Activated CD4-positive, alpha-beta T cell treated with anti-CD3 and anti-CD28 coated beads for 24 hours (primary cell): Measurements from ENCODE around the gene TMEM204.
"Not testable (repeated sequence)": the region's sequence is repeated elsewhere in the genome, so short reads cannot be mapped to it uniquely, and the experiment has no call there.

Source experiments
- DNase-seq, 2 donors: peaks; one replicate each; pipeline ENCODE4 v3.0.0-alpha.2; 2020; ENCODE audit warnings: low read depth in 2 of 2

TMEM204 gene

DNA sequence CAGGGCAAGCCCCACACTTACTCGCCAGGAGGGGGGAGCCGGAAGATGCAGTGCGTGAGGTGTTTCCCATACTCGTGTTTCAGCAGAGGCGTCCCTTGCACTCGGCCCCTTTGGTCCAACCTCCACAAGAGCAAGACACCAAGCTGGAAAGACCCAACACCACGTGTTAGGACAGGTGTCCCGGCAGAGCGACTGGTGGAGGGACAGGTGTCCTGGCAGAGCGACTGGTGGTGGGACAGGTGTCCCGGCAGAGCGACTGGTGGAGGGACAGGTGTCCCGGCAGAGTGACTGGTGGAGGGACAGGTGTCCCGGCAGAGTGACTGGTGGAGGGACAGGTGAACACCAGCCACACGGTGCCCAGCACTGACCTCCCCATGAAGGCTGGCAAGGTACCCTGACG is 59.0 kb downstream of the TMEM204 start:
- no peak for DNase-seq

DNA sequence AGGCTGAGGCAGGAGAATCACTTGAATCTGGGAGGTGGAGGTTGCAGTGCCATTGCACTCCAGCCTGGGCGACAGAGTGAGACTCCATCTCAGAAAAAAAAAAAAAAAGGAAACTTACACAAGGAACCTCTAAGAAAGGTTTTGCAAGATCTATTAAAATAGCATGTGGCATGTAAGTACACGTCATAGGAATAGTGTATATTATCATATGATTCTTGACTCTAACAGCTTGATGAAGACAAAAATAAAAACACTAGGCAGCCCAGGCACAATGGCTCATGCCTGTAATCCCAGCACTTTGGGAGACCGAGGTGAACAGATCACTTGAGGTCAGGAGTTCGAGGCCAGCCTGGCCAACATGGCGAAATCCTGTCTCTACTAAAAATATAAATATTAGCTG is 62.0 kb downstream of the TMEM204 start:
- not testable (repeated sequence) for DNase-seq

DNA sequence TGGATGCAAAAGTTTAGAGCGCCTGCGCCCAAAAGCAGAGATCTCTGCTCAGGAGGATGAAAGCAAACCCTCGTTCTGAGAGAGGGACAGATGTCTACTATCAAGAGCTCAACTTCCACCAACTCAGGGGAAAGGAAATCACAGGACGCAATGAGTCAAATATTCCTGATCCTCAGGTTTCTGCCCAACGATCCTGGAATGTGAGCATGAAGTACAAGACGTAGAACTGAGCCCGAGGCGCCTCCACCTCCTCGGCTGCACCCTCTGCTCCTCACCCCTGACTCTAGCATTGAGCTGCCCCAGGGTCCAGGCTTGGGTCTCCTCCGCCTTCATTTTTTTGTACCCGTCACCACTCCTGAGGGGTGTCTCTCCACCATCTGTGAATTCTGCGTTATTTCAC is 63.0 kb downstream of the TMEM204 start:
- DNase-seq, result no peak

DNA sequence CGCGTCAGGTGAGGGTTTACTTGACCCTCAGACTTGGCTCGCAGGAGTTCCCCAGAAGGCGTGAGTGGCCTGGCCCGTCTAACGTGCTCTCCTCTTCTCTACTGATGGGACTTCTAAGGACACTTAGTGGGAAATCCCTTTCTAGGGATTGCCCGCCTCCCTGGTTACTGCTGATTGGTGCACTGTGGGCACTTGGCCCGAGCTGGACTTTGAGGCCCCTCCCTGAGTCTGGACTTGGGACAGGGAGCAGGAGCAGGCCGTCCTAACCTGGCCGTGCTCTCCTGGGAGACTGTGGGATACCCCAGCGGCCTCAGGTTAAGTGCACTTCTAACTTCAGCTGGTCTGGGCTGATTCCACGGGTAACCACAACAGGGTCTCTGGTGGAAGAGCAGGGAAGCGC is 63.7 kb downstream of the TMEM204 start:
- DNase-seq, result no peak

DNA sequence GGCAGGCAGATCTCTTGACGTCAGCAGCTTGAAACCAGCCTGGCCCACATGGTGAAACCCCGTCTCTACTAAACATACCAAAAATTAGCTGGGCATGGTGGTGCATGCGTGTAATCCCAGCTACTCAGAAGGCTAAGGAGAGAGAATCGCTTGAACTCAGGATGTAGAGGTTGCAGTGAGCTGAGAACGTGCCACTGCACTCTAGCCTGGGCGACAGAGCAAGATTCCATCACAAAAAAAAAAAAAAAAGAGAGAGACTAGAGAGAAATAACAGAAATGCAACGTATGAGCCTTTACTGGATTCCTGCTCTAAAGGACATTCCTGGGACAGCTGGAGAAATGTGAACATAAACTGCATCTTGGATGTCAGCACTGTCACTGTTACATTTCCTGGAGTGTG is 67.6 kb downstream of the TMEM204 start:
- DNase-seq, result no peak

DNA sequence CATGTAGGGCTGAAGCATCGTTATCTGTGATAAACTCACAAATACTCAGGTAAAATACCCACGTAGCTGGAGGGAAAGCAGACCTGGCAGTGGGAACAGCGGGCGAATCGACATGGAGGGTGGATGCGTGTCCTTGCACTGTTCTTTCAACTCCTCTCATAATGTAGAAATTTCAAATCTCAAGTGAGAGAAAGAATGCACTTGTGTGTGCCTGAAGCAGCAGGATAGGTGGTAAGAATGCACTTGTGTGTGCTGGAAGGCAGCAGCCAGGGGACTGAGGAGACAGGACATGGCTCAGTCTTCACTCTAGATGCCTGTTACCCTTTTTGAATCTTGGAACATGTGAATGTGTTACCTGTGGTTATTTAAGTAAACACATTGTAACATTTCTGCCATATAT is 68.0 kb downstream of the TMEM204 start:
- no peak for DNase-seq

DNA sequence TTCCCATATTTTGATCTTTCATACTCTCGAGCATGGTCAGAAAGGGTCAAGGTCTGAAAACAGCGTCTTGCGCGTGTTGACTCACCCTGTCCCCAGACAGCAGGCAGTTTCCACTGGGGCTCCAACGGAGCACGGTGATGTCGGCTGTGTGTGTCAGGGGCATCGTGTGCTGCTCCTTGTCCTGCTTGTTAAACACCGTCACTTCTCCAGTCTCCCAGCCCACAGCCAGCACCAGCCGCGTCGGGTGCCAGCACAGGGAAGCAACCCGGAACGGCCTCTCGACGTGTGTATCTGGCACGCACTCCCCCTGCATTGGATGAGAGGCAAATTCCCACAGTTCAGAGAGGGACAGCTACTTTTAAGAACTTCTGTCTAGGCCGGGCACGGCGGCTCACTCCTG is 68.8 kb downstream of the TMEM204 start:
- no peak for DNase-seq
